ENCODE measurements around the gene CPNE2. TPM values are rescaled to one million over a fixed set of nuclear protein-coding genes. Genes with fewer than 3 reads are reported as not detected.
A peak's percentile ranks its signal among the peaks of the same experiment; 100 is the strongest.

Gene CPNE2
- total and polyA plus RNA-seq, 12 donors: 9.6 to 43.6 (median 17.1) TPM

- DNase-seq: no peak
- intact Hi-C loops (cut with DNase I): no loop called here
- no peak overlapping the region for H3K4me3 ChIP-seq
- H3K4me1 ChIP-seq (replicated peaks in 1 of 2): peaks cover 0 to 39% of the 10 kb centered on the region in 2 donors
- no peaks in the 10 kb centered on the region for H3K36me3 ChIP-seq (replicated peaks in 1 of 2)
- no peaks in the 10 kb centered on the region for H3K27me3 ChIP-seq
- H3K27ac ChIP-seq: peak overlapping the region in 1 of 5 donors; percentile 29
- 69 to 83% (median 80%) methylated on average over 9 to 14 of the region's 14 CpGs for WGBS, 4 donors
- no peak for TF ChIP-seq CTCF (IDR thresholded peaks at IDR 0.05)
- TF ChIP-seq POLR2A (IDR thresholded peaks at IDR 0.05): no peak
- H3K9me3 ChIP-seq (replicated peaks in 1 of 3): no peaks in the 10 kb centered on the region
Observed at GRCh38 chr16:57145046-57146021, 53.0 kb downstream of the CPNE2 start.

- Histone ChIP-seq H3K4me3 (no peak overlapping the region), H3K4me1 (replicated peaks in 1 of 2) (peaks cover 0 to 37% of the 10 kb centered on the region in 2 donors), H3K9me3 (replicated peaks in 1 of 3) (no peaks in the 10 kb centered on the region), H3K27me3 (no peaks in the 10 kb centered on the region), H3K27ac (peak overlapping the region in 1 of 5 donors; percentile 29), H3K36me3 (replicated peaks in 1 of 2) (no peaks in the 10 kb centered on the region)
- TF ChIP-seq POLR2A (IDR thresholded peaks at IDR 0.05) (no peak), CTCF (IDR thresholded peaks at IDR 0.05) (no peak)
- intact Hi-C loops (cut with DNase I): no loop called here
- 83 to 92% (median 89%) methylated on average over 2 to 24 of the region's 24 CpGs for WGBS, 4 donors
- no peak for DNase-seq
Observed at GRCh38 chr16:57146040-57146647, 53.8 kb downstream of the CPNE2 start.

- intact Hi-C loops (cut with DNase I): no loop called here
- TF ChIP-seq POLR2A (IDR thresholded peaks at IDR 0.05): no peak
- TF ChIP-seq CTCF (IDR thresholded peaks at IDR 0.05): no peak
- Histone ChIP-seq H3K27me3 (no peaks in the 10 kb centered on the region), H3K9me3 (replicated peaks in 1 of 3) (no peaks in the 10 kb centered on the region), H3K27ac (peak overlapping the region in 1 of 5 donors; percentile 67), H3K36me3 (replicated peaks in 1 of 2) (no peaks in the 10 kb centered on the region), H3K4me1 (replicated peaks in 1 of 2) (peaks cover 0 to 37% of the 10 kb centered on the region in 2 donors), H3K4me3 (no peak overlapping the region)
- DNase-seq: no peak
- WGBS, 4 donors: 87 to 96% (median 93%) methylated on average over 3 to 5 of the region's 5 CpGs
Observed at GRCh38 chr16:57146735-57147134, 54.4 kb downstream of the CPNE2 start.
